Loucy (cell line): ENCODE results near the gene LTBP1.
A peak's percentile ranks its signal among the peaks of the same experiment; 100 is the strongest.

Experiments used
- H2AFZ ChIP-seq: fragments of 200-600 bp; sonication (generic); 2 replicates; pipeline ENCODE4 v1.6.0; 2016; ENCODE audit warnings: antibody characterized with exemption, mild to moderate bottlenecking, low read length, moderate library complexity
- H3F3A ChIP-seq: fragments of 200-600 bp; 2 replicates; pipeline ENCODE4 v1.6.0; 2016; ENCODE audit warnings: antibody characterized with exemption, low read depth, mild to moderate bottlenecking
- H3K27me3 ChIP-seq: fragments of 200-600 bp; sonication (generic); 2 replicates; pipeline ENCODE4 v1.6.1; 2014; ENCODE audit warnings: low read length, mild to moderate bottlenecking; ENCODE audit not compliant: insufficient read depth, poor library complexity, severe bottlenecking
- H3K36me3 ChIP-seq: fragments of 200-600 bp; sonication (generic); 2 replicates; pipeline ENCODE4 v1.6.1; 2016; ENCODE audit warnings: low read length; ENCODE audit not compliant: insufficient read depth
- H3K4me1 ChIP-seq: fragments of 200-600 bp; sonication (generic); 2 replicates; pipeline ENCODE4 v1.5.1; 2014; ENCODE audit warnings: low read length, mild to moderate bottlenecking; ENCODE audit not compliant: insufficient read depth, poor library complexity, severe bottlenecking
- H3K4me2 ChIP-seq: fragments of 200-600 bp; sonication (generic); 2 replicates; pipeline ENCODE4 v1.6.0; 2014; ENCODE audit warnings: antibody characterized with exemption, low read length, low read depth, mild to moderate bottlenecking; ENCODE audit not compliant: poor library complexity, severe bottlenecking
- H3K4me3 ChIP-seq: fragments of 200-600 bp; sonication (generic); 2 replicates; pipeline ENCODE4 v1.5.1; 2014; ENCODE audit warnings: low read length, mild to moderate bottlenecking, mixed read lengths; ENCODE audit not compliant: poor library complexity, severe bottlenecking
- H3K79me2 ChIP-seq: fragments of 200-600 bp; sonication (generic); 2 replicates; pipeline ENCODE4 v1.6.1; 2014; ENCODE audit warnings: low read length; ENCODE audit not compliant: insufficient read depth
- H3K9ac ChIP-seq: fragments of 200-600 bp; sonication (generic); 2 replicates; pipeline ENCODE4 v1.6.0; 2014; ENCODE audit warnings: mild to moderate bottlenecking, low read depth, low read length, moderate library complexity; ENCODE audit not compliant: poor library complexity, severe bottlenecking
- H3K9me2 ChIP-seq: fragments of 200-600 bp; sonication (generic); replicated peaks from 2 replicates; pipeline ENCODE4 v1.6.1; 2016; ENCODE audit warnings: low read depth, low read length, mixed read lengths
- H3K9me3 ChIP-seq: fragments of 200-600 bp; sonication (generic); 2 replicates; pipeline ENCODE4 v1.6.1; 2014; ENCODE audit warnings: mild to moderate bottlenecking, antibody characterized with exemption, low read length, low read depth; ENCODE audit not compliant: insufficient read depth
- H4K20me1 ChIP-seq: fragments of 200-600 bp; sonication (generic); 2 replicates; pipeline ENCODE4 v1.6.0; 2014; ENCODE audit warnings: antibody characterized with exemption, low read length, mild to moderate bottlenecking; ENCODE audit not compliant: insufficient read depth, poor library complexity, severe bottlenecking
- CTCF ChIP-seq: fragments of 200-600 bp; sonication (generic); conservative IDR thresholded peaks from 2 replicates; pipeline ENCODE4 v1.5.1; 2014; ENCODE audit warnings: mild to moderate bottlenecking, antibody characterized with exemption, low read length
- EZH2phosphoT487 ChIP-seq: fragments of 200-600 bp; IDR thresholded peaks from 2 replicates; pipeline ENCODE4 v1.6.1; 2018; ENCODE audit warnings: antibody characterized with exemption, mild to moderate bottlenecking, moderate library complexity, borderline replicate concordance

The LTBP1 gene

GRCh38 chr2:32904751-32905150, 42.0 kb upstream of the LTBP1 start:
- Histone ChIP-seq H3K79me2 (no peaks in the 10 kb centered on the region), H3K9ac (no peak overlapping the region), H3F3A (no peaks in the 10 kb centered on the region), H3K4me1 (no peaks in the 10 kb centered on the region), H3K9me2 (no peaks in the 10 kb centered on the region), H3K27me3 (no peaks in the 10 kb centered on the region), H3K4me3 (no peak overlapping the region), H3K36me3 (no peaks in the 10 kb centered on the region), H2AFZ (peak overlapping the region; percentile 40; the same call in 1 of the 2 replicates), H3K9me3 (no peaks in the 10 kb centered on the region), H3K4me2 (no peak overlapping the region), H4K20me1 (no peaks in the 10 kb centered on the region)
- TF ChIP-seq EZH2phosphoT487 (no peak), CTCF (no peak)

- Histone ChIP-seq H3K36me3 (no peaks in the 10 kb centered on the region), H3F3A (no peaks in the 10 kb centered on the region), H3K27me3 (no peaks in the 10 kb centered on the region), H3K4me3 (no peak overlapping the region), H3K9me2 (no peaks in the 10 kb centered on the region), H3K9me3 (no peaks in the 10 kb centered on the region), H3K4me1 (no peaks in the 10 kb centered on the region), H3K79me2 (no peaks in the 10 kb centered on the region), H3K9ac (no peak overlapping the region), H3K4me2 (no peak overlapping the region), H2AFZ (no peak overlapping the region), H4K20me1 (no peaks in the 10 kb centered on the region)
- TF ChIP-seq CTCF, result no peak
- no peak for TF ChIP-seq EZH2phosphoT487
These were observed 41.5 kb upstream of the LTBP1 start for GRCh38 chr2:32905270-32905669.

GRCh38 chr2:32910883-32911598, 35.7 kb upstream of the LTBP1 start:
- H3K4me2 ChIP-seq, result no peak overlapping the region
- H3K27me3 ChIP-seq, result no peaks in the 10 kb centered on the region
- no peaks in the 10 kb centered on the region for H3K4me1 ChIP-seq
- no peaks in the 10 kb centered on the region for H3F3A ChIP-seq
- no peak overlapping the region for H2AFZ ChIP-seq
- H3K4me3 ChIP-seq, result no peak overlapping the region
- no peaks in the 10 kb centered on the region for H4K20me1 ChIP-seq
- no peaks in the 10 kb centered on the region for H3K79me2 ChIP-seq
- H3K9ac ChIP-seq, result no peak overlapping the region
- no peak for TF ChIP-seq CTCF
- no peak for TF ChIP-seq EZH2phosphoT487
- H3K9me3 ChIP-seq, result no peaks in the 10 kb centered on the region
- no peaks in the 10 kb centered on the region for H3K36me3 ChIP-seq
- H3K9me2 ChIP-seq, result no peaks in the 10 kb centered on the region
